Common myeloid progenitor, CD34-positive (primary cell): ENCODE results near the gene IDE.
"Not testable (repeated sequence)": the region's sequence is repeated elsewhere in the genome, so short reads cannot be mapped to it uniquely, and the experiment has no call there.

ENCODE experiments used
- CTCF ChIA-PET: fragments of 350-600 bp; sonication (Branson Sonifier 250); formaldehyde crosslinking; loops from one replicate; lab custom pipeline; 2021; ENCODE audit warnings: antibody characterized with exemption; lab: Charles Lee
- POLR2A ChIA-PET: fragments of 350-600 bp; sonication (Branson Sonifier 250); formaldehyde crosslinking; loops from one replicate; lab custom pipeline; 2021; ENCODE audit warnings: antibody characterized with exemption; lab: Charles Lee
- DNase-seq, 3 donors: peaks; one replicate each; pipeline versions ENCODE4 v3.0.0 to v3.0.0-alpha.2; 2013
- H3K27ac ChIP-seq, 2 experiments: 1 replicate in 1 of 2; 2 replicates in 1 of 2; pipeline ENCODE4 v1.7.0; 2013; ENCODE audit warnings: inconsistent platforms in 2 of 2, low read length in 2 of 2, mild to moderate bottlenecking in 2 of 2, low read depth in 1 of 2, moderate library complexity in 1 of 2; ENCODE audit not compliant: severe bottlenecking in 2 of 2, insufficient read depth in 1 of 2, poor library complexity in 1 of 2
- H3K27me3 ChIP-seq, 5 experiments: replicated peaks in 2 of 5; 1 replicate in 3 of 5; 2 replicates in 2 of 5; pipeline versions ENCODE4 v1.6.1 to v1.7.0; 2013; ENCODE audit warnings: low read length in 4 of 5, mild to moderate bottlenecking in 2 of 5, moderate library complexity in 2 of 5, inconsistent platforms in 1 of 5; ENCODE audit not compliant: insufficient read depth in 5 of 5, control insufficient read depth in 4 of 5
- H3K36me3 ChIP-seq, 4 experiments: 1 replicate in 2 of 4; 2 replicates in 2 of 4; pipeline versions ENCODE4 v1.6.1 to v1.7.0; 2013; ENCODE audit warnings: low read length in 3 of 4, control low read depth in 1 of 4, mild to moderate bottlenecking in 1 of 4; ENCODE audit not compliant: control insufficient read depth in 4 of 4, insufficient read depth in 4 of 4
- H3K4me1 ChIP-seq, 4 experiments: 1 replicate in 3 of 4; 2 replicates in 1 of 4; pipeline versions ENCODE4 v1.6.1 to v1.7.1; 2013; ENCODE audit warnings: low read length in 3 of 4, mild to moderate bottlenecking in 3 of 4, control low read depth in 1 of 4, inconsistent platforms in 1 of 4, moderate library complexity in 1 of 4; ENCODE audit not compliant: control insufficient read depth in 4 of 4, insufficient read depth in 4 of 4; ENCODE audit errors: control extremely low read depth in 1 of 4
- H3K4me3 ChIP-seq, 7 experiments: 1 replicate in 4 of 7; 2 replicates in 3 of 7; pipeline versions ENCODE4 v1.5.1 to v1.7.0; 2013; ENCODE audit warnings: mild to moderate bottlenecking in 7 of 7, low read length in 6 of 7, moderate library complexity in 6 of 7, inconsistent platforms in 2 of 7, low read depth in 2 of 7, control low read depth in 1 of 7; ENCODE audit not compliant: insufficient read depth in 4 of 7, control insufficient read depth in 1 of 7; ENCODE audit errors: extremely low read depth in 1 of 7
- H3K9me3 ChIP-seq, 5 experiments: 1 replicate in 4 of 5; 2 replicates in 1 of 5; pipeline versions ENCODE4 v1.6.1 to v1.7.1; 2013; ENCODE audit warnings: low read length in 4 of 5, mild to moderate bottlenecking in 2 of 5, inconsistent platforms in 1 of 5, low read depth in 1 of 5, moderate library complexity in 1 of 5; ENCODE audit not compliant: control insufficient read depth in 4 of 5, insufficient read depth in 2 of 5; ENCODE audit errors: control extremely low read depth in 1 of 5
- WGBS: methylation state at CpG from one replicate; pipeline ENCODE4 v1.1.5; 2013; ENCODE audit not compliant: insufficient coverage; 5-methylcytosine and 5-hydroxymethylcytosine counted together

The IDE gene

GRCh38 chr10:92593619-92594588 lies 20.0 kb upstream of the IDE start:
- Histone ChIP-seq H3K4me3 (peak overlapping the region in 6 of 7 experiments; percentile 87 to 98 (median 96)), H3K27ac (peak overlapping the region in 1 of 2 experiments; percentile 95), H3K27me3 (no peaks in the 10 kb centered on the region), H3K4me1 (peaks cover 20 to 41% (median 31%) of the 10 kb centered on the region in 4 experiments), H3K36me3 (no peaks in the 10 kb centered on the region), H3K9me3 (no peaks in the 10 kb centered on the region)
- ChIA-PET POLR2A (no interaction called here), CTCF (interaction anchor here (0.7 to 1.1 kb wide), 2 partner anchors 12 to 18 kb away, joined by 3 read pairs; no protein-coding TSS in a partner anchor)
- DNase-seq = peak in 1 of 3 donors; percentile 21
- WGBS = 11% methylated on average over 2 of the region's 9 CpGs

GRCh38 chr10:92592761-92593618 lies 19.1 kb upstream of the IDE start, which contains the start of gene KIF11:
Gene KIF11 (plus strand): TSS chr10:92593130. CDS start chr10:92593376, 246 bp downstream.
- H3K36me3 ChIP-seq = no peaks in the 10 kb centered on the region
- ChIA-PET POLR2A (interaction anchor here (0.7 kb wide), 1 partner anchor 98 kb away, joined by 3 read pairs; no protein-coding TSS in a partner anchor), CTCF (interaction anchor here (1.1 to 1.3 kb wide), 2 partner anchors 19 to 98 kb away, joined by 3 read pairs; no protein-coding TSS in a partner anchor)
- WGBS = 0% methylated on average over 45 of the region's 61 CpGs
- DNase-seq = peak; percentile 96 to 98 (median 98)
- H3K27ac ChIP-seq = peak within 1 kb of the TSS; percentile 85 to 95
- H3K4me3 ChIP-seq = peak within 1 kb of the TSS; percentile 87 to 98 (median 96)
- H3K27me3 ChIP-seq = no peaks in the 10 kb centered on the region
- H3K4me1 ChIP-seq = peaks cover 20 to 41% (median 31%) of the 10 kb centered on the region in 4 experiments
- no peaks in the 10 kb centered on the region for H3K9me3 ChIP-seq

- 0% methylated on average over 35 of the region's 38 CpGs for WGBS
- Histone ChIP-seq H3K27me3 (no peaks in the 10 kb centered on the region), H3K27ac (peak overlapping the region; percentile 85 to 95), H3K4me1 (peaks cover 20 to 37% (median 30%) of the 10 kb centered on the region in 4 experiments), H3K9me3 (no peaks in the 10 kb centered on the region), H3K36me3 (no peaks in the 10 kb centered on the region), H3K4me3 (peak overlapping the region; percentile 44 to 98 (median 96))
- ChIA-PET POLR2A (interaction anchor here (1.5 to 1.9 kb wide), 2 partner anchors 14 to 99 kb away, joined by 6 to 9 read pairs; partner anchors contain the start of gene HHEX), CTCF (interaction anchor here (0.7 to 2.0 kb wide), 4 partner anchors 17 to 294 kb away, joined by 3 to 6 read pairs (median 4); partner anchors contain the start of genes EXOC6 and IDE)
- DNase-seq = peak; percentile 97 to 99 (median 98)
Measured at GRCh38 chr10:92591550-92592022, 17.7 kb upstream of the IDE start.

- Histone ChIP-seq H3K9me3 (no peaks in the 10 kb centered on the region), H3K4me1 (peaks cover 20 to 36% (median 30%) of the 10 kb centered on the region in 4 experiments), H3K27ac (peak overlapping the region; percentile 85 to 95), H3K4me3 (peak overlapping the region in 6 of 7 experiments; percentile 87 to 98 (median 96)), H3K27me3 (no peaks in the 10 kb centered on the region), H3K36me3 (no peaks in the 10 kb centered on the region)
- CTCF ChIA-PET = interaction anchor here (0.5 to 2.0 kb wide), 10 partner anchors 10 to 294 kb away, joined by 3 to 6 read pairs (median 3); partner anchors contain the start of genes EXOC6 and IDE
- POLR2A ChIA-PET = interaction anchor here (0.6 to 1.9 kb wide), 3 partner anchors 13 to 99 kb away, joined by 4 to 9 read pairs (median 6); partner anchors contain the start of gene HHEX
- 55% methylated on average over 15 of the region's 19 CpGs for WGBS
- peak; percentile 51 to 72 (median 63) for DNase-seq
Measured at GRCh38 chr10:92590623-92591549, 17.0 kb upstream of the IDE start.

- H3K27ac ChIP-seq, H3K27me3 ChIP-seq, H3K4me3 ChIP-seq, DNase-seq, H3K9me3 ChIP-seq, H3K36me3 ChIP-seq, POLR2A ChIA-PET, H3K4me1 ChIP-seq: not testable (repeated sequence)
- WGBS = 93% methylated on average over 3 of the region's 6 CpGs
- CTCF ChIA-PET = interaction anchor here (0.8 kb wide), 1 partner anchor 12 kb away, joined by 3 read pairs; no protein-coding TSS in a partner anchor
Measured at GRCh38 chr10:92582347-92582746, 8.5 kb upstream of the IDE start.
